Suppressor macrophage treated with lipopolysaccharide for 1 hour (primary cell): ENCODE measurements around the gene GHITM.
"Not testable (repeated sequence)": the region's sequence is repeated elsewhere in the genome, so short reads cannot be mapped to it uniquely, and the experiment has no call there.

Experiments
- DNase-seq, 3 donors: peaks; one replicate each; pipeline ENCODE4 v3.0.0-alpha.2; 2020 to 2022

The GHITM gene

DNA sequence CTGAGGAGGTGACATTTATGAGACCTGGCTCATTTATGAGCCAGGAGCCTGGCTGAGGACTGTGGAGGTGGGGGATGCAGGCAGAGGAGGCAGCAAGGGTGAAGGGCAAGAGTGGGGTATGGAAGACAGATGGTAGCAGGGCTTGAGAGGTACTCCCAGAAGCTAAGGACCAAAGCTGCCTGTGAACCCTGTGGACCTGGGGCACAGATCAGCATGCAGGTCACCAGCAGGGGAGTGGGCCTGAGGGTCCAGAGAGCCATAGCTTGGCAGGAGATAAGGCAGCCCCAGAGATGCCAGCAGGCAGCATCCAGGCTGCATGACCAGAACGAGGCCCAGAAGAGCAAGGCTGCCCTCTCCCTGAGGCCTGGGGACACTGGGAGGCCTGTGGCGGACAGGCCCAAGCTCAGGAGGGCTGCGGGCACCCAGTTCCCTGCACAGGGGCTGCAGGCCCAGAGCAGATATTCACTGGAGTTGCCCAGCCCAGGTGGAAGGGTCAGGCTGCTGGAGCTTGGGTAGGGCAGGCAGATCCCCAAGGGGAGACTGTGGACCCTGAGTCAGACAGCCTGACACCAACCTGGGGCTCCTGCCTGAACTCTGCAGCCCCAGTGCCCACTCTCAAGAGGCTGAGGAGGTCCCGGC lies 37.6 kb downstream of the GHITM start:
- no peak for DNase-seq

DNA sequence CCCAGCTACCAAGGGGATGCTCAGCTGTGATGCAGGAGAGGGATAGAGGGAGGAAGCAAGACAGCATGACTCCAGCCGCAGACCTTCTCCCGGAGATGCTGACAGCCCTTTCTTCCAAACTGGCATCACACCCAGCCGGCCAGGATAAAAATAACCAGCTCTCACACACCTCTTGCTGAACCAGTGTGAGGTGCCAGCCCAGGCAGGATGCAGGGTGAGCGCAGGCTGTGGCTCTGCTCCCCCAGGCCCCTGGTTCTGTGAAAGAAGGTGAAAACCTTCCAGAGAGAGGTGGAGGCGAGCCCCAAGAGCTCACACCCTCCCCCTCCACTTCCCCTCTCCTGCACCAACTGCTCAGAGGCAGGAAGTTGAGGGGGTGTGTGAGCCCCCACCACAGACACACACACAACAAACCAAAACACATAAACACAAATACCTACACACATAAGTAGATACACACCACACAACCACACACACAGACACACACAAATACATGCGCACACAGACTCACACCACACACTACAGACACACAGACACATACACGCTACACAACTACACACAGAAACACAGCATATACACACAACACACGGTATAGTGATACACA lies 38.3 kb downstream of the GHITM start:
- no peak for DNase-seq

DNA sequence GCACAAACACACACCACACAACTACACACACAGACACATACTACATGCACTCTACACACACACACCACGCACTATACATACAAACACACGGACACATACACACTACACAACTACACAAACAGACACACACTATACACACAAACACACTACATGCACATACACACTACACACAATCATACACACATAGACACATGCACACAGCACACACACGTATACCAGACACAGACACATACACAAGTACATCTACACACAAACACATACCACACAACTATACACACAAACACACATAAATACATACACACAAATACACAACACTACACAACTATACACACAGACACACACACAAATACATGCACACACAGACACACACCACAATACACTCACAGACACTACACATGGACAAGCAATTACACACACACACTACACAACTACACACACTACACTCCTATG lies 38.9 kb downstream of the GHITM start:
- DNase-seq, result no peak

DNA sequence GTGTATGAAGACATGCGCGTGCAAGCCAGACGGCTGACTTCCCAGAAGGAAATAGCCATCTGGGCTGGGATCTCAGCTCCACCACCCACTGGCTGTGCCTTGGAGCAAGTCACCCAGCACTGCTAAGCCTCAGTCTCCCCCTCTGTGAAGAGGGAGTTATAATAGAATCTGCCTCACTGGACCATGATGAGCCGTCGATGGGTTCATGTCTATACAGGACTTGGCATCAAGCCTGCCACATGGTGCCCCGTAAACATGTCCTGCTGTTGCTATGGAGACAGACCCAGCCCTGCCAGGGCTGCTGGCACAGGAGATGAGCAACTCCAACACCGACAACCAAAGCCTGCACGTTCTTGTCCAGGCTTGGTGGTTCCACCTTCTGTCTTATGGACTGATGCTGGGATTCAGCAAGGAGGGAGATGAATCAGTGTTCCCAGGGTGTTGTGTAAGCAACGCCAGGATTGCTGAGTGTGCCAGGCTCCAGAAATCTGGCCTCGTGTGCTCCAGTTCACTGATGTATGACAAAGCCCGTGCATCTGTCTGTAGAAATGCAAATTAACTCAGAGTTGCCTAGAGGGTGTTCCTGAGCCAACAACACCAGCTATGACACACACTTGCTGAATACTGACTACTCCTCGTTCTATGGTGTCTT lies 39.9 kb downstream of the GHITM start:
- no peak for DNase-seq

DNA sequence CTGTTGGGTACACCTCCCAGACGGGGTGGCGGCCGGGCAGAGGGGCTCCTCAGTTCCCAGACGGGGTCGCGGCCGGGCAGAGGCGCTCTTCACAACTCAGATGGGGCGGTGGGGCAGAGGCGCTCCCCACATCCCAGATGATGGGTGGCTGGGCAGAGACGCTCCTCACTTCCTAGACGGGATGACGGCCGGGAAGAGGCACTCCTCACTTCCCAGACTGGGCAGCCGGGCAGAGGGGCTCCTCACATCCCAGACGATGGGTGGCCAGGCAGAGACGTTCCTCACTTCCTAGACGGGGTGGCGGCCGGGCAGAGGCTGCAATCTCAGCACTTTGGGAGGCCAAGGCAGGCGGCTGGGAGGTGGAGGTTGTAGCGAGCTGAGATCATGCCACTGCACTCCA lies 41.1 kb downstream of the GHITM start:
- not testable (repeated sequence) for DNase-seq

DNA sequence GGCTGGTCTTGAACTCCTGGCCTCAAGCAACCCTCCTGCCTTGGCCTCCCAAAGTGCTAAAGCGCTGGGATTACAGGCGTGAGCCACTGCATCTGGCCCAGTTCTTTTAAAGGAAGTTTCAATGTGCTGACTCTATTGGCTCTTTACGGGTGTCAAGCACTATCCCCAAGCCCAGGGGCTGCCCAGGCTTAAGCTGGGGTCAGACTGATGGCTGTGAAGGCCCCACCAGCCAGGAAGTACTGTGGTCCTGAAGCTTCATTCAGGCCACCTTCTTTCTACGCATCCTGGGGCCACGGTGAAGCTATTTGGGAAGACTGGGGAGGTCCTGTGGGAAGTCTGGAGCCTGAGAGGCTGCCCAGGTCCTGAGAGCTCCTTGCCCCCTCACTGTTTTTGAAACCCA lies 42.3 kb downstream of the GHITM start:
- no peak for DNase-seq

DNA sequence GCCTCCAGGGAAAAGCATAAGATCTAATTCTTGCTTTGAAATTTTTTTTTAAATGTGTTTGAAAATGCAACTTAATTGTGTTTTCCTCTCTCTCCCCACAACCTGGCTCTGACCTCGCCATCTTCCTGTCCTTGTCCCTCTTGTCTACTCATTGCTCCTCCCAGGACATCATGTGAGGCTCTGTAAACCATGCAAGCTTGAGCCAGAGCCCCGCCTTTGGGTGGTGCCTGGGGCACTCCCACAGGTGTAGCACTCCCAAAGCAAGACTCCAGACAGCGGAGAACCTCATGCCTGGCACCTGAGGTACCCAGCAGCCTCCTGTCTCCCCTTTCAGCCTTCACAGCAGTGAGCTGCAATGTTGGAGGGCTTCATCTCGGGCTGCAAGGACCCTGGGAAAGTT lies 45.2 kb downstream of the GHITM start:
- no peak for DNase-seq

DNA sequence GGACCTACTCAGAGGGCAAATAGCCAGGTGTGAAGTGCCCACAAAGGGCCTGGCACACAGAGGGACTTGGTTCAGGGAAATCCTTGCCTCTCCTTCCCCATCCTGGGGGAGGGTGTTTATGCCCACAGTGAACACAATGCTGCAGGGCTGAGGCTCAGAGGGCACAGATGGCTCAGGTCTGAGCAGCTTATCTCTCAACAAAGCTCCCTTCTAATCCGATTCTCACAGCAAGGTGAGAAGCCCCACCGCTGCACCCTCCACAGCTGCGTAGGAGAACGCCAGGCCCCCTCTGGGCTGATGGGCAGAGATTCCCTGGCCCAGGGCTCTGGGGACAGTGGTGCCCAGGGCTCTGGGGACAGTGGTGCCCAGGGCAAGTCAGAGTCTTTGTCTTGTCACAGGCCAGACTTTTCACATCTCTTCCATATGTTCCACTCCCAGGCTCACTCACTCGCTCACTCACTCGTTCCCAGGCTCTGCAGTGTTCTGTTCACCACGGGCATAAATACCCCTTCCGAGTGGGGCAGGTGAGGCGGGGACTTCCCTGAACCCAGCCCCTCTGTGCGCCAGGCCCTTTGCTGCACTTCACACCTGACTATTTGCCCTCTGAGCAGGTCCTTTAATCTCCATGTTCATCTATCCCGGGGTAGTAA lies 46.3 kb downstream of the GHITM start:
- no peak for DNase-seq

DNA sequence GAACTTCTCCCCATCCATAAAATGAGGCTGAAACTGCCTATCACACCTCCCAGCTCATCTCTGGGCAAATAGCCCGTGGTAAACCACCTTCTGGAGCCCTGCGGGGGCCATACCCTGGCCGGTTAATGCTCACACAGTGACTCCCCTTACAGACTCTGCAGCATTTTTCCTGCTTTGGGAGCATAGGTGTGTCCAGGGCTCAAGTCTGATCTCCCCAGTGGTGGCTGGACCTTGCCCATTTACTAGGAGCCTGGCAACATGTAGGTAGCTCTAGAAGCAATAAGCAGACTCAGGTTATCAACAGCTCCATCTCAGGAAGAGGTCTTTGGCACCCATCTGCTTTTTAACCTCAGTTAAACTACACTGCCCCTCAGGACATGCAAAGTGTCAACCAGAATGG lies 49.5 kb downstream of the GHITM start:
- no peak for DNase-seq

DNA sequence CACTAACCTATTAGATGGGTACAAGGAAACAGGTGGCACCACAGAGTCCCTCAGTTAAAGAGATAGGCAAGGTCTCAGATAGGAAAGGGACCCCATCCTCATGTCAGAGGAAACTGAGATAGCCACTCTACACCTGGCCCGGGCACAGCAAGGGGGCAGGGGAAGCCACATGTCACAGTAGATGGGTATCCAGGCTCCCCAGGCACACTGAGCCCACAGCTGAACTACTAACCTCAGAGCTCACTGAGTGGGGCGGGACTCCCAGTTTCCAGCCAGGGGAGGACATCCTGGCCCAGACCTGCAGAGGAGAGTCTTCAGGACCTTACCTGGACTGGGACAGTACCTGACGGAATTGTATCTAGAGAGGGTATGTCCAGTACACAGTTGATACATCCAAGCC lies 51.3 kb downstream of the GHITM start:
- no peak for DNase-seq

DNA sequence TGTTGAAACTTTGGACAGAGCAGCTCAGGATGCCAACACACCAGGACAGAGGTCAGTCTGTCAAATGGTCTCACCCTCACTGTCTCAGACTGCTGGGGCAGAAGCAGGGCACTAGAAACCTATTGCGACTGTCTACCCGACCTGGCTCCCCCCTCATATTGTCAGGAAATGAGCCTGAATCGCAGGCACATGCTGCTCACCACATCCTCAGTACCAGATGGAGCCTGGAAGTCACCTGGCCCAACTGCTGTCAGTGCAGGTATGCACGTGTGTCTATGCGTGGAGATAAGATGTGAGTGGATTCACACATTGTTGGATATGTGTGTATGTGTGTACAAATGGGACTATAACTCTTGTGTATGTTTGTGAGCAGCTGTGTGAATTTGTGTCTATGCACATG lies 51.8 kb downstream of the GHITM start:
- no peak for DNase-seq

DNA sequence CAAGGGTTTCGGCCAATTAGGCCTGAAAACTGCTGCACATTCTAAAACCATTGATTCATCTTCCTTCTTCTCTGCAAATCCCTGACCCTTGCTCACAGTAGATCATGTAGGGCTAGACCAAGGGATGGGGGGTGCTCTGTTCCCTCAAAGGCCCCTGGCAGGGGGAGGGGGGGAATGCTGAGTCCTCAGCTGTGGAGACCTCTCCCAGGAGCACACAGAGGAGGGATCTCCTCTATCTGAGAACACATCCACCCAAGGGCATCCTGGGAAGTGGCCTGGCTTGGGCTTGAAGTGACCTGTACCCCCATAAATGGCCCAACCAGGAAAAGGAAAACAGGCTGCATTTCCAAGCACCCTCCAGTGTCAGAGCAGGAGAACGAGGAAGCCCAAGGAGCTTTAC lies 54.0 kb downstream of the GHITM start:
- no peak for DNase-seq

DNA sequence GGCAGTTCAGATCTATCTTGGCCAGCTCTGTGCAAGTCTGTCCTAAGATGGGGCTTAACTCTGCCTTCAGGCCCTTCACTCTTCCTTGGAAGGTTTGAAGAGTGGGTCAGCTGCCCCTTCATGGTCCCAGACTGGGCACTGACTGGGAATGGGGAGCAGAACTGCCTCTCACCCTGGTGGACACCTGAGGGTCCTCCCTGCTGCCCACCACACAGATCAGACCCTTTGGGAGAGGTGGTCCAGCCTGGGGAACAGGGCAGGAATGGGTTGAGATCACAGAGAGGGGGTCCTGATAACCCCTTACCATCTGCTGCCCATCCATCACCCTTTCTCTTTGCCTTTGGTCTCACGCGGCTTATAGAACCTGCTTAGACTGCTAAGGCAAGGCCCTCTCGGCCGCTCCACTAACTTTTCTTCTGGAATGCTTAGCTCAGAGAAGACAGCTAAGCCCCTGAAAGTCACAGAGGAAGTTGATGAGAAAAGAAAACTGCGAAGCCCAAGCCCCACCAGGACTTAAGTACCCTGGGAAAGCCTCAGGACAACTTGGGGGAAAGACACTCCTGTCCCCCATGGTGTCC lies 54.6 kb downstream of the GHITM start:
- no peak for DNase-seq

DNA sequence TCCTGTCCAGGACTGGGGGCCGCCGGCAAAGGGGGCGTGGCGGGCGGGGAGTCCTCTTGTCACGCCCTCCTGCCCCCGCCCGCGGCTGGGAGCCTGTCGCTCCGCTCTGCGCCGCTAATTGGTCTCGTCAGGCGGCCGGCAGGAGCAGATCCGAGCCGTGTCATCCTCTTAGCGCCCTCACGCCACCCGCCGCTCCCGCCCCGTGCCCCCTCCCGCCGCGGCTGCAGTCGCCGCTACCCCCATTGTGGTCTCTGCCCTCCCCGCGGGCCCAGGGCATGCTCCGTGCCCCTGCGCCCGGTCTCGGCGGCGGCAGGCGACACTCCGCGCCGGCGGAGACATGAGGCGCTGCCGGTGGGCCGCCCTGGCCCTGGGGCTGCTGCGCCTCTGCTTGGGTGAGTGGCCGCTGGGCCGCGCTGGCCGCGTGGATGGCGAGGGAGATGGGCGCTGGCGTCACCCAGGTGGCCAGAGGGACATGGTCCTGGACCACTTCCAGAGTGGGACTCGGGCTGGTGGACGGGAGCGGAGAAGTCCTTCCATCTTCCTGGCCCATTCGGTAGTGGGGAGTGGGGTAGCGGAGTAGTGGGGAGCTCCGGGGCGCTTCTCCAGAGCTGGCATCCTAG lies 55.2 kb downstream of the GHITM start, which contains the start of gene CDHR1:
TSS of gene CDHR1 (plus strand) at position 114 of the 620 bp plus-strand sequence. CDS start at position 338, 224 bp downstream.
- peak; percentile 21 to 52 (median 22) for DNase-seq

DNA sequence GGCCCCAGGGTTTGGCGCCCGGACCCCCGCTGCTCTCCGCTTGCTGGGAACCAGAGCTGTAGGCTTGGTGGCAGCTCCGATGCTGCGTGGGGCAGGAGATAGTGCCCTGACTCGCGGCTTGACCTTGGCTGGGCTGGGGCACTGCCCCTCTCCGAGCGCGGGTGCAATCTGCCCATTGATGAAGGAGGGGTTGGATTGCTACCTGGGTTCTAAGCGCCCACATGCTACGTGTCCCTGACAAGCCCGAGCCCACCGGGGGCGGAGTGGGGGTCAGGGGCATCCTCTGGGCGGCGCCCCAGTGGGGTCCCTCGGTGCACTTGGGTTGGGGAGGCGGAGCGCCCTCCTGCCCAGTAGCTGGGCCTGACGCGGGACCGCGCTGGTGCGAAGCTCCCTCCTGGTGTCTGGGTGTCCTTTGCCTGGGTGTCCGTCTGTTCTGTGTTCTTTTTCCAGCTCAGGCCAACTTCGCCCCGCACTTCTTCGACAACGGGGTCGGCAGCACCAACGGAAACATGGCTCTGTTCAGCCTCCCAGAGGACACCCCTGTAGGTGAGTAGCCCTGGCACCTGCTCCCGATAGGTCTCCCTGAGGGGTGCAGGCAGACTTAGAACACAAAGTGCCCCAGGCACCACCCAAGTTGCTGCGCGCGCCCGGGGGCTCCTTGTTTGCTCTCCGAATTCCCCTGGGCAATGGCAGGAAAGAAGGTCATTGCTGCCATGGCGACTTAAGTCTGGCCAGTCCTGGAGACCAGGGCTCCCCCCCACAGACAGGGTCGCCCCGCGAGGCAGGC lies 55.9 kb downstream of the GHITM start:
- DNase-seq, result no peak

DNA sequence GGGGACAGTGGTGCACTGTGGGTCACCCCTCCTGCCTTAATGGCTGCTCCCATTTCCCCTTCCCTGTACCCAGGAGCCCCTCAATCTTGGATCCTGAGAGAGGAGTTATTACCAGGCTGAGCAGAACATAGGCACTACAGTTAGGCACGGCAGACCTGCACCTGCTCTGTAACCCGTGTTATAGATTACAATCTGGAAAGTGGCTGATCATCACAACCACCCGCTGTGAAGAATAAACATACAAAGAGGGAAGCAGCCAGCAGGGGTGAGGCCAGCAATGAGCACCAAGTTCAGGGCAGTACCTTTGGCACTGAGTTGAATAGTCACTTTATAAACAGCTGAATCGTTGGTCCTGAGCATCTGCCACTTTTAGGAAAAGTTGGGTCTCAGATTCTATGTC lies 56.8 kb downstream of the GHITM start:
- no peak for DNase-seq

DNA sequence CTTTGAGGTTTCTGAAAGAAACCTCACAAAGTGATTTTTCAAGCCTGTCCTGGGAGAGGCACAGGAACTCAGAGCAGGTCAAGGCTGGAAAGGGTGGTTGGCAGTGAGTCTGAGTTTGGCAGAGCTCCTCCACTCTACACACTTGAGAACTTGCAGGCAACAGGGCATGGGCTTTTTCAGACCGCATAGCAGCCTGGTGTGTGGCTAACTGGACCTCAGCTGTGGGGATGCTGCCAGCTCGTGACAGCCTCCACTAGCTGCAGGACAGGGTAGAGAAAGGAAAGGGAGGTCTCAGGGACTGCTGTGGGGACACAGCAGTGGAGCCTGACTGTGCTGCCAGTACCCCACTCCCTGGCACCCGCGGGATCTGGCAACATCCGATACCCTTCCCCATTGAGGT lies 57.6 kb downstream of the GHITM start:
- DNase-seq, result no peak

DNA sequence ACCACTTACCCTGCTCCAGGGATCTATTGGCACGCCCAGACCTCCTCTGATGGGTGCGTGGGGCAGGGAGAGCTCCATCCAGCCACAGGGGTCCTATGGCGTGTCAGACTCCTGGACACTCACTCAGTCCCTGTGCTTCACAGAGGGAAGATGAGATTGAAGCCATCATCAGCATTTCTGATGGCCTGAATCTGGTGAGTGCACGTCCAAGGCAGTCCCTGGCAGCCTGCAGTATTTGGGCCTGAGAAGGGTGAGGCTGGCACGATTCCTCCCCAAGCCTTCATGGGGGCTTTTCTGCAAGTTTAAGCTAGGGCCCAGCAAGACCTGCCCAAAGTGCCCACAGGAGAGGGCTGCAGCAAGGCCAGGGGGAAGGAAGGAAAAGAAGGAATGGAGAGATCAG lies 58.3 kb downstream of the GHITM start:
- DNase-seq, result no peak

DNA sequence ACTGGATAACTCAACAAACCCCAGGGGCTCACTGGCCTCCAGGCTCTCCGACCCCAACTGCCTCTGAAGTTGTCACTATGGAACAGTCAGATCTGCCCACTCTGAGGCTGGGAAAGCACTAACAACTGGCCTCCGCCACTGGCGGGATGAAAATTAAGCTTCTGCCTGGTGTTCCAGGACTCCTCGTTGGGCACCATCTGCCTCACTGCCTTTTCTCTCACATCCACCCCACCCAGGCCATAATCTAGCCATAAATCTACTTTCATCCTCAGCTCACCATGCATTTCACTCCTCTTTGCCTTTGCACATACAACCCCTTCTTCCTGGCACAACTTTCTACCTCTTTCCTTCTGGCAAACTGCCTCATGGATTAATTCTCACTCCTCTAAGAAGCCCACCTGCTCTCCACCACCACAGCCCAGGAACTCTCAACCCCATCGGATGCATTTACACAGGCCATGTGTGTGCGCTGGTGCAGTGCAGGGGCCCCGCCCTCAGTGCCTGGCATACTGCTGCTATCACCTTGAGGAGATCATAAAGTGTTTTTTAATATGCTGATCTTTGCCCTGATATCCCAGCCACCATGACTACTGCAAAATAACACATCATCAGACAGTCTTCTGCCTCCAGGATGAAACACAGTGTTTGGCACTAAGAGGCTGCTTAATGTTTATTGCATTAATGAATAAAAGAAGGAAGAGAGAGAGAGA lies 59.1 kb downstream of the GHITM start:
- no peak for DNase-seq

DNA sequence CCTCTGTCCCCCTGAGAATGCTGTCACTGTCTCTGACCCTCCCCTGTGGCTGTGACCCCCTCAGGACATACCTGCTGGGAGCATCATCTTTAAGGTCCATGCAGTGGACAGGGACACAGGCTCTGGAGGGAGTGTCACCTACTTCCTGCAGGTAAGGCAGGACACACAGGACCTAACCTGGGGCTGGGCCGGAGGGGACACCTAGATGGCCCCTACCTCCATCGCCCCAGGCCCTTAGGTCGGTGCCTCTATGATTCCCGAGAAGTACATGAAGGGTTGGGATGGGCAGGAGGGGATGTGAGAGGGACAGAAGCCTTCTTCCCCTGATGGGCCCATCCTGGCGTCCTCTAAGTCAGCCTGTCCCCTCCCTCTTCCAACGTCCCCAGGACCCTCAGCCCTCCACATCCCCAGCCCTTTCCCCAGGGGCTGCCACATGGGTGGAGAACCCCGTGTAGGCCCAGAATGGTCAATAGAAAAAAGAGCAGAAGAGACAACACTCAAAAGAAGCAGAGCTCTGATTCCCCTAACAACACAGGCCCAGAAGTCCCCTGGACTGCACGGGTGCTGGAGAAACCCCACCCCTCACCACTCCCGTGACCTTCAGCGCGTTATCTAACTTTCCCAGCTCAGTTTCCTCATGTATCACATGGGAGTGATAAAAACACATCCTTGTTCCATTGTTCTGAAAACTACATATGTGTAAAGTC lies 61.4 kb downstream of the GHITM start:
- DNase-seq, result no peak

DNA sequence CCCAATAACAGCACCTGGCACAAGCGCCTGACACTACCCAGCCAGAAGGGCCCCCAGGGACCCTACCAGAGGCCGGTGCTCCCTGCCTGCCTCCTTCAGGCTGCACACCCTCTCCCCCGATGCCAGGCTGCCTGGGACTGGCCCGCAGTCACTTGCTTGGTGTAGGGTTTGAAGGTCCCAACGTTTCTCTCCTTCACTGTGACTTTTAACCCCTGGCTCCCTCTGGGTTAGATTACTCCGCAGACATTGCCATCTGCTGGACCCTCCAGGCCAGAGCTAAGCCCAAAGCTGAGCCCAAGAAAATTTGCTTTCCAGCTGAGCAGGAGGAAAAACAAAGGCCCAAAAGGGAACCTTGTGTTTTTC lies 61.9 kb downstream of the GHITM start:
- DNase-seq, result no peak
